T-cell (primary cell): Measurements from ENCODE around the gene KRI1. TPM values are rescaled to one million over a fixed set of nuclear protein-coding genes. Genes with fewer than 3 reads are reported as not detected.
A peak's percentile ranks its signal among the peaks of the same experiment; 100 is the strongest.

Source experiments
- ATAC-seq, 4 experiments: fragments of 200-7000 bp in 3 of 4; fragments of 150-1000 bp in 1 of 4; cut with Tn5 transposase; replicated peaks in 1 of 4; 1 replicate in 3 of 4; 2 replicates in 1 of 4; pipeline ENCODE4 v1.10.0; 2021; ENCODE audit warnings: moderate library complexity in 3 of 4, mild to moderate bottlenecking in 2 of 4, moderate number of reproducible peaks in 1 of 4
- CTCF ChIA-PET, 2 donors: fragments of 300-600 bp; sonication (Branson Sonifier 250); formaldehyde crosslinking; loops; one replicate each; lab custom pipeline; 2022; ENCODE audit warnings: antibody characterized with exemption in 2 of 2; lab: Charles Lee
- POLR2A ChIA-PET, 2 donors: fragments of 300-600 bp; sonication (Branson Sonifier 250); formaldehyde crosslinking; loops; one replicate each; lab custom pipeline; 2022; ENCODE audit warnings: antibody characterized with exemption in 2 of 2; lab: Charles Lee
- DNase-seq, 35 experiments: peaks; one replicate each; pipeline versions ENCODE4 v3.0.0 to v3.0.0-alpha.2; 2013 to 2023
- H3K27ac ChIP-seq: one replicate; pipeline ENCODE4 v1.5.1; 2013; ENCODE audit warnings: low read length
- H3K27me3 ChIP-seq, 2 experiments: replicated peaks in 1 of 2; 1 replicate in 1 of 2; 2 replicates in 1 of 2; pipeline versions ENCODE4 v1.6.1 to v1.7.0; 2013; ENCODE audit warnings: low read length in 1 of 2, mixed read lengths in 1 of 2; ENCODE audit not compliant: control insufficient read depth in 2 of 2, insufficient read depth in 2 of 2; ENCODE audit errors: extremely low read depth in 1 of 2
- H3K36me3 ChIP-seq, 2 donors: 1 replicate in 1 of 2; 2 replicates in 1 of 2; pipeline versions ENCODE4 v1.6.1 to v1.7.0; 2013; ENCODE audit warnings: low read length in 1 of 2; ENCODE audit not compliant: control insufficient read depth in 2 of 2, insufficient read depth in 1 of 2; ENCODE audit errors: extremely low read depth in 1 of 2
- H3K4me1 ChIP-seq, 2 experiments: 1 replicate in 1 of 2; 2 replicates in 1 of 2; pipeline versions ENCODE4 v1.6.1 to v1.7.0; 2013; ENCODE audit warnings: low read length in 2 of 2, mixed read lengths in 1 of 2; ENCODE audit not compliant: insufficient read depth in 2 of 2, control insufficient read depth in 1 of 2; ENCODE audit errors: extremely low read depth in 1 of 2
- H3K4me3 ChIP-seq, 2 donors: 1 replicate in 1 of 2; 2 replicates in 1 of 2; pipeline versions ENCODE4 v1.5.1 to v1.7.0; 2013; ENCODE audit warnings: mild to moderate bottlenecking in 2 of 2, low read length in 1 of 2, moderate library complexity in 1 of 2; ENCODE audit not compliant: control insufficient read depth in 1 of 2; ENCODE audit errors: extremely low read depth in 1 of 2
- H3K9me3 ChIP-seq: 2 replicates; pipeline ENCODE4 v1.7.0; 2013
- H3K27ac Mint-ChIP-seq, 2 donors: one replicate each; pipeline ENCODE4 v1.8.0; 2020 to 2021; ENCODE audit warnings: mild to moderate bottlenecking in 2 of 2, mixed read lengths in 2 of 2
- H3K27me3 Mint-ChIP-seq, 2 donors: one replicate each; pipeline ENCODE4 v1.8.0; 2021 to 2022; ENCODE audit warnings: mixed read lengths in 2 of 2
- H3K36me3 Mint-ChIP-seq: one replicate; pipeline ENCODE4 v1.8.0; 2021; ENCODE audit warnings: mixed read lengths
- H3K4me1 Mint-ChIP-seq, 3 donors: one replicate each; pipeline ENCODE4 v1.8.0; 2020 to 2022; ENCODE audit warnings: mixed read lengths in 3 of 3, mild to moderate bottlenecking in 1 of 3
- H3K4me3 Mint-ChIP-seq, 3 donors: one replicate each; pipeline ENCODE4 v1.8.0; 2020 to 2022; ENCODE audit warnings: mild to moderate bottlenecking in 3 of 3, mixed read lengths in 3 of 3, moderate library complexity in 3 of 3
- H3K9me3 Mint-ChIP-seq, 3 donors: one replicate each; pipeline ENCODE4 v1.8.0; 2020 to 2022; ENCODE audit warnings: mixed read lengths in 3 of 3
- WGBS: methylation state at CpG from one replicate; pipeline ENCODE4 v1.1.5; 2013; ENCODE audit warnings: missing lambda C conversion rate; ENCODE audit not compliant: insufficient coverage; 5-methylcytosine and 5-hydroxymethylcytosine counted together
- total RNA-seq, 35 experiments: library from RNA in 6 of 35; stranded (reverse) in 6 of 35; fragments of 120-200 nt in 1 of 35; gene quantifications; one replicate each; pipeline versions ENCODE4 v1.2.1 to v1.2.4 and lab custom pipeline; 2013 to 2026

Gene KRI1
- total RNA-seq (10 to 100 TPM; 50.9 to 94.8 (median 79.1) TPM), total RNA-seq (lab: John Stamatoyannopoulos, UW) (58.5 to 155 (median 102) reads per million in 29 experiments)
- total RNA-seq (2013), result 42.7 TPM

DNA sequence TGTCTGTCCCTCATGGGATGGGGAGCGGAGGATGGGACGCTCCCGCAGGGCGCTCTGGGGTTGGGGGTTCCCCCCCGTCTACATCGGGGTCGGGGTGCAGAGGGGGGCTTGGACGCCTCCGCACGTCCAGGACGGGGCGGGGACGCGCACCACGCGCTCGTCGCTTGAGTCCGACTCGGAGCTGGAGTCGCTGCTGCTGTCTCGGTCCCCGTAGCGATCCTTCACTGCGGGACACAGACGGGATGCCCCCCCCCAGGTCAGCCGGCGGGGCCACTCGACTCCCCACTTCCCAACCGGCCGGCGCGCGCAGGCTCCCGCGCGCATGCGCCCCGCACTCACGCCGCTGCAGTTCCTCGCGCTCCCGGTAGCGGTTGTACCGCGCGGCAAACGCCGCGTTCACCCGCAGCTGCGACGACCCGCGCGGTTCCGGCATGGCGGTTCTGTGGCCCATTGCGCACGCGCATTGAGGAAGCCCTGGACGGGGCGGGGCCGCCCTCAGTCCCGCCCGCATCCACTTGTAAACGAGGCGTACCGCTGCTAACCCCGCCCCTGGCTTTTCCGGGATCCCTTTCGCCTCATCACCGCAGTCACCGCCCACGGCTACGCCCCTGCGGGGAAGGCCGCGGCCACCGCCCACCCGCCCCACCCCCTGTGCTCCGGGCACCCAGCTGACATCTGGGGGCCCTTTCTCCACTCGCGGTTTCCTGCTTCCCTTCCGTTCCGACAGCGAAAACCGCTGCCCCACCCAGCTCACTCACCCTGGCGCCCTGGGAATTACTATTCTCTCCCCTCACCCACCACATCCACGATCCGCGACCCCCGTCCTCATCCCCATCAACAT lies at the start of gene KRI1:
KRI1 (minus strand) TSS at position 444 of the 841 bp plus-strand sequence; CDS start at position 433, 11 bp downstream.
- no peaks in the 10 kb centered on the region for H3K27me3 ChIP-seq
- Mint-ChIP-seq H3K27me3 (no peaks in the 10 kb centered on the region), H3K9me3 (no peaks in the 10 kb centered on the region), H3K27ac (peak within 1 kb of the TSS; percentile 97 to 98), H3K36me3 (peaks cover 8% of the 10 kb centered on the region), H3K4me1 (peaks cover 43 to 54% (median 46%) of the 10 kb centered on the region in 3 donors), H3K4me3 (peak within 1 kb of the TSS; percentile 93 to 97 (median 95))
- peak; percentile 57 to 64 (median 61) for ATAC-seq
- no peaks in the 10 kb centered on the region for H3K9me3 ChIP-seq
- WGBS, result under 1% methylated on average over 80 of the region's 94 CpGs
- peak within 1 kb of the TSS; percentile 96 to 100 for H3K4me3 ChIP-seq
- ChIA-PET POLR2A (interaction anchor here (0.5 to 0.6 kb wide), 3 partner anchors 28 to 87 kb away, joined by 3 to 4 read pairs (median 3); no protein-coding TSS in a partner anchor), CTCF (interaction anchor here in 1 of 2 donors (0.6 to 0.9 kb wide), 3 partner anchors 15 to 58 kb away, joined by 3 to 6 read pairs (median 4); no protein-coding TSS in a partner anchor)
- DNase-seq, result peak; percentile 97 to 99 (median 98)
- peak within 1 kb of the TSS; percentile 83 for H3K27ac ChIP-seq
- H3K36me3 ChIP-seq, result peaks cover 4 to 30% of the 10 kb centered on the region in 2 donors
- H3K4me1 ChIP-seq, result peaks cover 22 to 60% of the 10 kb centered on the region in 2 experiments

DNA sequence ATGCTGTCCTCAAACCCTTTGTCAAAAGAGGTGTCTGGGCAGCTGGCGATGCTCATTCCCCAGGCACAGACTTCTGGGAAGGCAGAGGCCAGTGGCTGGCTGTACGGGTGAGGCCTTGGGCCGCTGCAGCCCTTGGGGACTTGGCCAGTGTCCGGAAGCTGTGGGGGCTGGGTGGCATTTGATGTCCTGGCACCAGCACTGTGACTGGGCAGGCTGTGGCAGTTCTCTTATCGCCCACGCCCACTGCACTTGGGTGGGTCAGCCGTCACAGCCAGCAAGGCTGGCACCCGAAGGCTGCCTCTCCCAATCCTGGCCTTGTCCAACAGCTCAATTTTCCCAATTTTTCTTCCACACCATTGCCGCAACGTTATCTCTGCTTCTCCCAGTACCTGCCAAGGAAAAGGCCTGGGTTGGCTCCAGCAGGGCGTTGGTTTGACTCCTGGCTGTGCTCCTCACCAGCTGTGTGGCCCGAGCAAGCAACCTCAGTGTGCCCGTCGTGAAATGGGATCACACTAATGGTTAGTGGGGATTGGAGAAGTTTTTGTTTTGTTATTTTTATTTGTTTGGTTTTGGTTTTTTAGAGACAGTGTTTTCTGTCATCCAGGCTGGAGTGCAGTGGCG lies 46.8 kb upstream of the KRI1 start:
- H3K36me3 ChIP-seq, result peaks cover 0 to 11% of the 10 kb centered on the region in 2 donors

DNA sequence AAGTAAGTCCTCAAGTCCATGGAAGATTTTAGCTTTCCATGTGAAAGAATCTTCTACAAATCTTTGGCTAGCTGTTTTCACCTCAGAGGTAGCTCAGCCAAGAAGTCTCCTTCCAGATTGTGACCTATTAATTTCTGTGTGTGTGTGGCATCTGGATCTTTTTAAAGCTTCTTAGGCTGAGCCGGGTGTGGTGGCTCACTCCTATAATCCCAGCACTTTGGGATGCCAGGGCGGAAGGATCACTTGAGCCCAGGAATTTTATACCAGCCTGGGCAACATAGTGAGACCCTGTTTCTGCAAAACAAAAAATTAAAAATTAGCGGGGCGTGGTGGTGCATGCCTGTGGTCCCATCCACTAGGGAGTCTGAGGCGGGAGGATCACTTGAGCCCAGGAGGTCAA lies 46.1 kb upstream of the KRI1 start:
- Mint-ChIP-seq H3K27me3 (no peaks in the 10 kb centered on the region), H3K4me1 (peaks cover 43 to 46% (median 43%) of the 10 kb centered on the region in 3 donors), H3K9me3 (no peaks in the 10 kb centered on the region), H3K27ac (peak overlapping the region; percentile 28 to 31), H3K4me3 (no peak overlapping the region), H3K36me3 (peaks cover 8% of the 10 kb centered on the region)
- ChIA-PET CTCF (interaction anchor here (0.6 to 1.1 kb wide), 2 partner anchors 11 to 47 kb away, joined by 3 to 5 read pairs; no protein-coding TSS in a partner anchor), POLR2A (interaction anchor here (0.5 to 1.0 kb wide), 3 partner anchors 8 to 139 kb away, joined by 3 to 5 read pairs (median 3); partner anchors contain the start of gene SLC44A2 (in 1 of the 2))
- H3K27me3 ChIP-seq, result no peaks in the 10 kb centered on the region
- ATAC-seq (no peak), DNase-seq (no peak)
- no peak overlapping the region for H3K27ac ChIP-seq
- peaks cover 0 to 10% of the 10 kb centered on the region in 2 donors for H3K36me3 ChIP-seq
- H3K9me3 ChIP-seq, result no peaks in the 10 kb centered on the region
- H3K4me3 ChIP-seq, result no peak overlapping the region
- H3K4me1 ChIP-seq, result peaks cover 3 to 70% of the 10 kb centered on the region in 2 experiments
- 96% methylated on average over 3 of the region's 5 CpGs for WGBS

More for the DNA sequence above, 46.8 kb upstream of the KRI1 start:
- no peaks in the 10 kb centered on the region for H3K27me3 Mint-ChIP-seq
- WGBS, result 93% methylated on average over 10 of the region's 15 CpGs
- POLR2A ChIA-PET, result interaction anchor here in 1 of 2 donors (0.7 kb wide), 1 partner anchor 22 kb away, joined by 8 read pairs; no protein-coding TSS in a partner anchor
- Histone ChIP-seq H3K27ac (no peak overlapping the region), H3K4me3 (no peak overlapping the region), H3K4me1 (peaks cover 3 to 69% of the 10 kb centered on the region in 2 experiments), H3K9me3 (no peaks in the 10 kb centered on the region), H3K27me3 (no peaks in the 10 kb centered on the region)
- H3K9me3 Mint-ChIP-seq, result no peaks in the 10 kb centered on the region
- H3K36me3 Mint-ChIP-seq, result peaks cover 11% of the 10 kb centered on the region
- DNase-seq (no peak), ATAC-seq (no peak)
- CTCF ChIA-PET, result interaction anchor here (0.6 to 1.1 kb wide), 3 partner anchors 12 to 46 kb away, joined by 3 to 5 read pairs (median 5); no protein-coding TSS in a partner anchor
- H3K4me3 Mint-ChIP-seq, result peak overlapping the region in 1 of 3 donors; percentile 43
- H3K4me1 Mint-ChIP-seq, result peaks cover 42 to 49% (median 45%) of the 10 kb centered on the region in 3 donors
- H3K27ac Mint-ChIP-seq, result peak overlapping the region; percentile 31 to 44

GRCh38 chr19:10604460-10604980 lies 38.7 kb upstream of the KRI1 start:
- Histone ChIP-seq H3K4me3 (peak overlapping the region; percentile 95 to 98), H3K9me3 (no peaks in the 10 kb centered on the region), H3K4me1 (peaks cover 7 to 57% of the 10 kb centered on the region in 2 experiments), H3K27ac (peak overlapping the region; percentile 98), H3K27me3 (no peaks in the 10 kb centered on the region), H3K36me3 (peaks cover 0 to 2% of the 10 kb centered on the region in 2 donors)
- ChIA-PET CTCF (interaction anchor here in 1 of 2 donors (0.6 to 1.0 kb wide), 4 partner anchors 14 to 1599 kb away, joined by 3 to 9 read pairs (median 4); no protein-coding TSS in a partner anchor), POLR2A (interaction anchor here (0.5 to 1.0 kb wide), 2 partner anchors 62 to 496 kb away, joined by 4 to 7 read pairs; no protein-coding TSS in a partner anchor)
- H3K4me1 Mint-ChIP-seq, result peaks cover 27 to 41% (median 33%) of the 10 kb centered on the region in 3 donors
- H3K9me3 Mint-ChIP-seq, result no peaks in the 10 kb centered on the region
- peak overlapping the region; percentile 97 to 99 (median 99) for H3K4me3 Mint-ChIP-seq
- H3K27me3 Mint-ChIP-seq, result no peaks in the 10 kb centered on the region
- DNase-seq (peak in 12 of 35 experiments; percentile 9 to 43 (median 20)), ATAC-seq (peak in 1 of 4 experiments; percentile 2)
- H3K27ac Mint-ChIP-seq, result peak overlapping the region; percentile 99
- 23% methylated on average over 6 of the region's 9 CpGs for WGBS
- peaks cover 7% of the 10 kb centered on the region for H3K36me3 Mint-ChIP-seq

- DNase-seq, result peak in 34 of 35 experiments; percentile 19 to 81 (median 56)
- POLR2A ChIA-PET, result interaction anchor here (0.5 to 1.0 kb wide), 4 partner anchors 14 to 62 kb away, joined by 3 to 9 read pairs (median 5); no protein-coding TSS in a partner anchor
- CTCF ChIA-PET, result interaction anchor here in 1 of 2 donors (0.6 to 1.0 kb wide), 4 partner anchors 14 to 1599 kb away, joined by 3 to 9 read pairs (median 4); no protein-coding TSS in a partner anchor
- Mint-ChIP-seq H3K36me3 (peaks cover 7% of the 10 kb centered on the region), H3K4me3 (peak overlapping the region; percentile 97 to 99 (median 99)), H3K27ac (peak overlapping the region; percentile 99), H3K4me1 (peaks cover 27 to 41% (median 33%) of the 10 kb centered on the region in 3 donors), H3K9me3 (no peaks in the 10 kb centered on the region), H3K27me3 (no peaks in the 10 kb centered on the region)
- ATAC-seq, result peak in 2 of 4 experiments; percentile 6 to 30
- Histone ChIP-seq H3K4me1 (peaks cover 7 to 52% of the 10 kb centered on the region in 2 experiments), H3K36me3 (peaks cover 0 to 2% of the 10 kb centered on the region in 2 donors), H3K27ac (peak overlapping the region; percentile 98), H3K4me3 (peak overlapping the region; percentile 95 to 98), H3K27me3 (no peaks in the 10 kb centered on the region), H3K9me3 (no peaks in the 10 kb centered on the region)
- WGBS, result 8% methylated on average over 6 of the region's 9 CpGs
These were observed 38.2 kb upstream of the KRI1 start for GRCh38 chr19:10603873-10604459.
